GM21526 (cell line): ENCODE results near the gene CHPF.

Source experiments
- ATAC-seq: cut with Tn5 transposase; IDR thresholded peaks from one replicate; pipeline ENCODE4 v1.9.1; 2021; ENCODE audit warnings: moderate library complexity; ENCODE audit not compliant: unreplicated experiment, low FRiP score

The CHPF gene

GRCh38 chr2:219499555-219499954 lies 44.1 kb downstream of the CHPF start:
- no peak for ATAC-seq

GRCh38 chr2:219499058-219499307 lies 44.6 kb downstream of the CHPF start:
- no peak for ATAC-seq

- ATAC-seq = peak; percentile 94
Measured at GRCh38 chr2:219498280-219499057, 45.1 kb downstream of the CHPF start, which contains the start of gene GMPPA. TSS of gene GMPPA (plus strand) at chr2:219498891. CDS start at chr2:219499976, 1,085 bp downstream.

GRCh38 chr2:219497495-219498279 lies 45.9 kb downstream of the CHPF start:
- peak; percentile 9 for ATAC-seq

GRCh38 chr2:219496825-219497494 lies 46.6 kb downstream of the CHPF start:
- ATAC-seq = no peak

GRCh38 chr2:219496247-219496824 lies 47.3 kb downstream of the CHPF start:
- no peak for ATAC-seq

GRCh38 chr2:219495531-219496122 lies 48.0 kb downstream of the CHPF start:
- ATAC-seq = no peak

GRCh38 chr2:219494952-219495530 lies 48.6 kb downstream of the CHPF start:
- no peak for ATAC-seq

- ATAC-seq = no peak
Measured at GRCh38 chr2:219493086-219493485, 50.5 kb downstream of the CHPF start.

GRCh38 chr2:219492575-219492974 lies 51.0 kb downstream of the CHPF start:
- ATAC-seq = no peak

GRCh38 chr2:219491278-219491963 lies 52.2 kb downstream of the CHPF start:
- ATAC-seq = no peak

- no peak for ATAC-seq
Measured at GRCh38 chr2:219490600-219491130, 52.9 kb downstream of the CHPF start.

- ATAC-seq = no peak
Measured at GRCh38 chr2:219490186-219490585, 53.4 kb downstream of the CHPF start.

GRCh38 chr2:219489315-219489714 lies 54.3 kb downstream of the CHPF start:
- ATAC-seq = no peak
